NCI-H2171 (cell line): ENCODE results near the gene TMEM125.

Experiments
- DNase-seq: peaks from one replicate; lab custom pipeline; 2025; lab: John Stamatoyannopoulos, UW

The TMEM125 gene

DNA sequence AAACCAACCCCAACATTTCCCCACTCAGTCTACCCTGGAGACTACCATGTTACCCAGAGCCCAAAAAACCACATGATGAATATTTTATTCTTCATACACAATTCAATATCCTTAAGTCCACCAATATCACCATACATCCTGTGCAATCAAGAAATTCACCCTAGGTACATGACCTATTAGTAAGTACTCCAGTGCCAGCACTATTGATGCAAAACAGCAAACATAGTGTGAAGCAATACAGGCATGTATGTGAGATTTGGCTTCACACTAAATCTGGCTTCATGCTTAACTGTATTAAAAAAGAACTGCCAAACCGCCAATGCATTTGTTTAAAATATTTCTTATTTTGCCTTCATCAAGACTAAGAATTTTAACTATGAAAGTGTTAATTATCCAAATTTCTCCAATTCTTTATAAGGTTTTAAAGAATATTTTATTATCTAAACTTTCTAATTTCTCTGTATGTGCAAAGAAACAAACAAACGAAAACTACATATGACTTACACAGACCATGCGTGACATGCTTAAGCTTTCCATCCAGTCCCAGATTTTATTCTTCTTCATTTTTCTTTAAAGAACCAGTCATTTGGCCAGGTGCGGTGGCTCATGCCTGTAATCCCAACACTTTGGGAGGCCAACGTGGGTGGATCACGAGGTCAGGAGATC lies 22.4 kb upstream of the TMEM125 start:
- no peak for DNase-seq

DNA sequence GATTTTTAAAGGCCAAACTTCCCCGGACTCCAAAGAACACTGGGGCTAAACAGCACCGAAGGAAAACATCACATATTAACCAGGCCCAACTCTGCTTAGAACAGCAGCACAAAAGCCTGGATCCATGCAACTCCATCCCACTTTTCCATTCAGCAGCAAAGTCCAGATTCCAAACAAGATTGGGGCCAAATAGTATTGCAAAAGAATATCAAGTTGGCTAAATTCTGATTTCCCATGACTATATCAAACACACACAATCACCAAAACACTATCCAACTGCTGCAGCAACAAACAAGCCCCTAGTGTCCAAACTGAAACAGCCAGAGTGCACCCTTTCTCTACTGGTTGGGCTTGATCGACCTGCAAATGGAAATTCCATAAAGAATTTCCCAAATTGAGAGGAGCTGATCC lies 19.4 kb upstream of the TMEM125 start:
- DNase-seq, result no peak

DNA sequence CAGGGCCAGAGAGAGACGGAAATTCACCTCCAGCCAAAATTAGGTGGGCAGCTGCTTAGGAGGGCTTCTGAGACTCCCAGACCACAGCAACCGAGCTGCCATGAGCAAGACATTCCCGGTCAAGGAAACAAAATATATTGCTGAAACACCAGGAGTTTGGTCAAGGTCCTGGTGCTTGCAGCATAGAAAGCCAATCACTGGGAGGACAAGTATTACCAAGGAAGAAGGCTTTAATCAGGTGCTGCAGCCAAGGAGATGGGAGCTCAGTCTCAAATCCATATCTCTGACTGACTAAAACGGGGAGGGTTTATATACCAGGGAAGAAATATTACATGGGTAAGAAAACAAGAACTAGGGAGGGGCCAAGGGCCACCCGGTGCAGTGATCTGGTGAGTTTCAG lies 18.8 kb upstream of the TMEM125 start:
- no peak for DNase-seq

DNA sequence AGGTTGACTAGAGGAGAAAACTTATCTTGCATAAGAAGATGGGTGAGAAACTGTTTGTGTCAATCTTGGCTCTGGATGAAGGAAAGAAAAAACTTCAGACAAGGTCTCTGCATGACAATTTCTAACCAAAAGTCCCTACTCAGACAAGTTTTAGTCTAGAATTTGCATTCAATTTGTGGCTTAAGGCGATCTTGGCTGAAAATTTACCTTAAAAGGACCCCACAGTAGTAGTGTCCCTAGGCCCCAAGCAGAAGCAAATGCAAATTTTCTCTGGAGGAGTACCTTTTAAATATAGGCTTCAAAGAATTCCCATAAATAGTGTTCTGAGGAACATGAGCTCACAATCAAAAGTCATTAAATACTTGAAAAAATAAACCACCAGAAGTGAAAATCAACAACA lies 17.6 kb upstream of the TMEM125 start:
- DNase-seq, result no peak

DNA sequence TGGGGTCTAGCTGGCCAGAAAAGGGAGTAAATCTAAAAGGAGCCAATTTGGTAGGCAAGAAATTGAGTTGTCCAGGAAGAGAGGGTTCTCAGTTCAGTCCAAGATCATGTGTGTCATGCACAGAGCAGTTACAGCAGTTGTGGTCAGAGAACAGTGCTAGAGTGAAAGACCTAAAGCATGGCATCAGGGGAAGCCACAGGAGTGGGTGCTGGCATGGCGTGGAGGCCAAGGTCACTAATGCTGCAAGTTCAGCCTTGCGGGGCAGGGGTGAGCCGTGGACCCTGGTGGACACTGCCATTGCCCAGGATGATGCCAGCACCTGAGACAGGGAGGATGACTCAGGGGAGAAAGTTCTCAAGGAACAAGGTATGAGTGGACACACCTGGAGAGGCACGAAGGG lies 16.6 kb upstream of the TMEM125 start:
- no peak for DNase-seq

DNA sequence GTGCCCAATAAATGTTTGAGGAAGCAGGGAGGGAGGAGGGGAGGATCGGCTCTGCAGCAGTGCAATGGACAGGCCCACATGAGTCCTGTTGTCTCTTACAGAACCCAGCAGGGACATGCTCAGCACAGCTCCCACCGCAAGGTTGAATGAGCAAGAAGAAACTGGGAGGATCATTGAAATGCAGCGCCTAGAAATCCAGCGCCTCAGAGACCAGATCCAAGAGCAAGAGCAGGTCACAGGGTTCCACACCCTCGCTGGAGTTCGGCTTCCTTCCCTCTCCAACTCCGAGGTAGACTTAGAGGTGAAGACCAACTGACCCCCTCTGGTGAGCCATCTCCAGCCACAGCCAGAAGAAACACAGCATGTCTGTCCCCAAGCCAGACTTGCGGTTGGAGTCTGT lies 15.9 kb upstream of the TMEM125 start:
- no peak for DNase-seq

DNA sequence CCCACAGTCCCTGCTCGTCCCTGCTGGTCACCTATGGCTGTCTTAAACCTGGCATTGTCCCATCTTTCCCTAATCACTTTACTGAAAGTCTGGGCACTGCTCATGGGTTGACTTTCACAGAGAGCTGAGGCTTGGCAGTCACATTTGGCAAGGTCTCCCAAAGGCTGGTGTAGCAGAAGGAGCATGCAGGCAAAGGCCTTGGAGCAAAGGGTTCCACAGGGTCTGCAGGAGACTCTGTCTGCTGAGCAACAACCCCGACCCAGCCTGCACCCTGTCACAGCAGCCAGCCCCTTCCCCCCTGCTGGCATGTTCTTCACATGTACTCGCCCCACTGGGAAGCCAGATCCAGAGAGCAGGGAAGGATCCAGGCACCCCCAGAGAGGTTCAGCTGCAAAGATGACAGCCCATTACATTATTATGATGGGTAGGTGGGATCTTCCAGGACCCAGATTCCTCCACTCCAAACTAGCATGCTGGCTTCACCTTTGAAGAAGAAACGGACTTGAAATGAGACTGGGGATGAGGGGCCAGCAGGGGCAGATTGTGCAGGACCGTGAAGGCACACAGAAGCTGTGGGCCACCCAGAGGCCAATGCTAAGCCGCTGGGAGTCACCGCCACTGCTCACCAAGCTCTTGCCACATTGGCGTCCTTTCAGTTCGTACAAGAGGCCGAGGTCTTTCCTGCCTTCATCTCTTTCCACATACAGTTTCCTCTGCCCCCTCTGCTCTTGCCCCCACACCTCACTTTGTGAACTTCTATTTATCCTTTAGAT lies 14.2 kb upstream of the TMEM125 start:
- no peak for DNase-seq

DNA sequence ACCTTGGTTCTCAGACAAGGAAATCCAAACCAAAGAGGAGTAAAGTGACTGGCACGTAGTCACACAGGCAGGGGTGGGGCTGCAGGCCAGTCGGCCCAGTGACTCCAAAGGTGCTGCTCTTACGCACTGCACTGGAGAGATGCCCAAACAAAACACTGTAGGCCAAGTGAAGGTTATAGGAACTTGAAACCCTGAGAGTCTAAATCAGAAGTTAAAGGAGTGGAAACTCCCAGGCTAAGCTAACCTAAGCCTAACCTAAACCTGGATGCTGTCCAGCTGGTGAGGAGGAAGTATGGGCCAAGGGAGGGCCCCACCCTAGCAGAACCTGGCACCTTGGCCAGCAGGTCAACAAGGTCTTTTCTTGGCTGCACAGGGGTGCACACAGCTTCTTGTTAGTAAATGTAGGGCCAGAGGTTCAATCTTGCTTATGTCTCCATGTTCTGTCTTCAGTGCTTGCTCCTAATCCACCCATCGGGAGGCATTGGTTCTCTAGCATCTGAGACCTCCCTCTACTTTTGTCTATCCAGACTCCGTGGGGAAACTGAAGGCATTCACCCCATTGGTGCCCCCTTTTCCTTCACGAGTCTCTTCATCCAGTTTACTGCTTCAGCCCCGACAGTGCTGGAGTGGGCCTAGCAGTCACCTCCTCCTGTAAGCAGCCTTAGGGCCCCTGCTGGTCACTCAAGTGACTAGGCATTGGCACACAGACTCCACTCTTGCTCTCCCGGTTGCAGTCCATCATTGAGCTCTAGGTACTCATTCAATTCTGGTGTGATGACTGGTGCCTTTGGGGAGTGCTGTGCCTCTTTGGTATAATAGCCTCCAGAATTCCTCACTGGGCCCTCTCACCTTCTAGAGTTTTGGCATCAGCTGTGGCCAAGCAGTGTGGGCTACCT lies 12.9 kb upstream of the TMEM125 start:
- no peak for DNase-seq

DNA sequence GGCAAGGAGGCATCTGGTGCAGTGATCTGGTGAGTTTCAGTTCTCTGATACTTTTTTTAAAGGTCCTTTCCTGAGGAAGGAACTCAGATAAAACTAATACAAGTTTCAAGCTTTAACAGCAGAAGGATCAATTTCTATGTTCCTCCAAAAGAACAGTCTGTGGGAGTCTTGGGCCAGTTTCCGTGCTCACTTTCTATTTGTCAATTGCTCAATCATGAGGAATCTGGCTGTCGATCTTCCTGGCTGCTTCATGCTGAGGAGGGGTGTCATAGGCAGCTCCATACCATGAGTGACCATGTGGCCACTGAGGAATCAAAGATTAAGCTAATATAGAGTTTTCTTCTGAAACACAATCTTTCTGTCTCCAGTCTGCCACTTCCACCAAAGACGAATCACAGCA lies 11.4 kb upstream of the TMEM125 start:
- no peak for DNase-seq

DNA sequence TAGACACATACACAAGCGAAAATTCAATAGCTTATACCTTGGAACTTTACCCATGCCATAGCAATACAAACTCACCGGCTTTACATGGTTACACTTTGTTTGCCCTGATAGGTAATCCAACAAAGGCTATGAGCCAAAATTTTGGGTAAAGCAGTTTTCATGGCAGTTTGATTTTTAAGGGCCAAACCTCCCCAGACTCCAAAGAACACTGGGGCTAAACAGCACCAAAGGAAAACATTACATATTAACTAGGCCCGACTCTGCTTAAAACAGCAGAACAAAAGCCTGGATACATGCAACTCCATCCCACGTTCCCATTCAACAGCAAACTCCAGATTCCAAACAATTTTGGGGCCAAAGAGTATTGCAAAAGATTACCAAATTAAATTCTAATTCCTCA lies 4.4 kb upstream of the TMEM125 start:
- no peak for DNase-seq

DNA sequence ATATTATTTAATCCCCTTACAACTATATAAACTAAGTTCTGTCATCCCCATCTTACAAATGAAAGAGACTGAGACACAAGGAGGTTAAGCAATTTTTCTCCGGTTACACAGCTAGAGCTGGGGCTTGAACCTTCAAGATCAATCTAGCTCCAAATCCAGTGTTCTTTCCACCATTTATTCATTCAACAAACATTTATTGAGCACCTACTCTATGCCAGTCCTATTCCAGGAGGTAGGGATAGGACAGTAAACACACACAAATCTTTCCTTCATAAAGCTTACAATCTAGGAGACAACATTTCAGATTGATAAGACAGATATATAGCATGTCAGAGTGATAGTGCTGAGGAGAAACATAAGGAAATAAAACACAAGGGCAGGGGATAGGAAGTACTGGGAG lies 2.9 kb upstream of the TMEM125 start:
- no peak for DNase-seq

DNA sequence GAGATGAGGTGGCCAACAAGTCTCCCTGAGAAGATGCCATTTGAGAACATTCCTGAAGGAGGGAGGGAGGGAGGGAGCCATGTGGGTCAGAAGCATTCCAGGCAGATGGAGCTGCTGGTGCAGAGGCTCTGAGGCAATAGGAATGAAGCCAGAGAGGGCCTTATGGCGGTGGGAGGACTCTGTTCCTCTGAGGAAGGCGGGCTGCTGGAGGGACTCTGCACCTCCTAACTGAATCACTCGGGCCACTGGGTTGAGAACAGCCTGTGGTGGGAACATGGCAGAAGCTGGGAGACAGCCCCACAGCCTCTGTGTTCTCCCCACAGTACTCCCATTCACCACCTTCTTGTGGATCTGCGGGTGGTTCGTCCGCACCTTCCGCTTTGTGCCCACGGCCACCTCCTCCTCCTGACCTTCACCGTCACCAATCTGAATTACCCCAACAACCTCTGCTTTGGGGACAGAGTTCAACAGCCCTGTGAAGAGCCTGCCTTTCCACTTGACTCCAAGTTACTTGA lies 2.4 kb upstream of the TMEM125 start:
- DNase-seq, result no peak

DNA sequence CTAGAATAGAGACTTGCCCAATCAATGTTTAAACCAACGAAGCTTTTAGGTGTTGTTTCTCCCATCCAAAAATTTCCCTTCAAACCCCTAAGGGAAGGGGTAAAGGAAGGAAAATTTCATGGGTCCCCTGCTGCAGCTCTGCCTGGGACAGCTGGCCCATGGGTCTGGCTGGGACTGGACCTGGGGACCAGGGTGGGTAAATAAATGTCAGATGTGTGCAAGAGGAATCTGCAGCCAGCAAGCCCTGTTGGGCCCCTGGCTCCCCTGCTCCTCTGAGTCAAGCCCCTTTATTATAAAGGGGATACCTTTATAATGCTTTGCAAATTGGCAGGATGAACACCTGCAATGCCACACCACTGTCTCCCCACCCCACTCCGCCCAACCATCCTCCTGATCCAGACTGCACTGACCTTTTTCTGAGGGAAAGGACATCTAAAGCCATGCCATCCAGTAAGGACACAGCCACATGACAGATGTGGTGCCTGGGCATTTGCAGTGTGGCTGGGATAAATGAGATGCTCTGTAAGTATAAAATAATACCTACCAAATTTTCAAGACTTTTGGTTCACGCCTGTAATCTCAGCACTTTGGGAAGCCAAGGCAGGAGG lies 1.9 kb upstream of the TMEM125 start:
- no peak for DNase-seq

DNA sequence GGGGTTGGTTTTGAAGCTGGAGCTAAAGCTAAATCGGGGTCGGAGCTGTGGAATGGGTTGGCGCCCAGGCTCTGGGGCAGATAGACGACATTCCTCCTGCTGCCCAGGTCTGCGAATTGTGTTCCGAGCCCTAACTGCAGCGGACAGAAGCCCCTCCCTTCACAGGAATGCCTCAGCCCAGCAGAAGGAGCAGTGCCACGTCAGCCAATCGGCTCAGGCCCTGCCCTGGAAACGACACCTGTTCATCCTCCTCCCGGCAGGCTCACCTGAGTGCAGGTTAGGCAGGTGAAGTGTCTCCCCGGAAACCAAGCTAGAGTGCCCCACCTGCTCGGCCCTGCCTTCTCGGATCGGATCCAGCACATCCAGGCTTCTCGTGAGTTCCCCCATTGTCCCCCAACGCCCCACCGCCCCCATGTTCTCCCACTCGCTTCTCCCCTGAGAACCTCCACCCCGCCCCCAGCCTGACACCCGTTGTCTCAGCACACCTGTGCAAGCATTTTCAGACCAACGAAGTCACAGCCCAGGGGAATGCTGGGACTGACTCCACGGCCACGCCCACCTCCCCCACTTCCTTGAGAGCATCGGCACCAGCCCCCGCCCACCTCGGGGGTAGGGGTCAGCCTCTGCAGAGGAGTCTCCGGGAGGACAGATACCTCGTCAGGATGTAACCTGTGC lies 775 bp downstream of the TMEM125 start:
- peak; percentile 55 for DNase-seq

DNA sequence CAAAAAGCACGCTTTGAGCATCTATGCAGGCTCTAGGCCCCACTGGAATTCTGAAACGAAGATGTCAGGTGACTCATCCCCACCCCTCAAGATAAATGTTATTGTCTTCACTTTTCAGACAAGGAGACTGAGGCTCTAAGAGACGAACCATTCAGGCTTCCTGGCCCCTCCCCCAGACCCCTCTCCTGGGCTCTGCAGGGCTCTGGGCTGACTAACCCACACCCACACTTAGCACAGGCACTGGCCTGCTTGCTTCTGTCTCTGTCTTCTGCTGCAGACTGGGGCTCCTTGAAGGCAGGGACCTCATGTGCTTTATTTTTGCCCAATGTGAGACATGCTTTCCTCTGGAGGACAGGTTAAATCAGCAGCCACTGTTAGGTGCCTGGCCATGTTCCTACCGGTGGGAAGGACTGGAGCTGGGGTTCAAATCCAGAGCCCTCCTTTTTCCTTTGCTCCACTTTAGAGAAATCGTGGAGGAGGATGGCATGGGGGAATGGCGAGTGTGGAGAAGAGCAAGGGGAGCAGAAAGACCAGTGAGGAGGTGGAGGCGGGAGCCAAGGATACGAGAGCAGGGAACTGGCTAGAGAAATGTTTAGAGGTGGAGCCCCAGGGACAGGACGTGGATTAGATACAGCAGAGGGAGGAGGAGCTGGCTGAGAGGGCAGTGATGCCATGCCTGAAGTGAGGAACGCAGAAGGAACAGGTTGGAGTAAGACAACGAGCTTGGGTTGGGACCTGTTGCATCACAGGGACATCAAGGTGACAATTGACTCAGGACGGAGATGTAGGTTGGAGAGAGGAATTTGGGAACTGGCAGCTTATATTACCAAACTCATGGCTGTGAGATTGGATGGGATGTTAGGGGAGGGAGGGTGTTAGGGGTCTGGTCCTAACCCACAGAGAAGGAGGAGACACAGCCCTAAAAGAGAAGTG lies 1.7 kb downstream of the TMEM125 start:
- DNase-seq, result no peak

DNA sequence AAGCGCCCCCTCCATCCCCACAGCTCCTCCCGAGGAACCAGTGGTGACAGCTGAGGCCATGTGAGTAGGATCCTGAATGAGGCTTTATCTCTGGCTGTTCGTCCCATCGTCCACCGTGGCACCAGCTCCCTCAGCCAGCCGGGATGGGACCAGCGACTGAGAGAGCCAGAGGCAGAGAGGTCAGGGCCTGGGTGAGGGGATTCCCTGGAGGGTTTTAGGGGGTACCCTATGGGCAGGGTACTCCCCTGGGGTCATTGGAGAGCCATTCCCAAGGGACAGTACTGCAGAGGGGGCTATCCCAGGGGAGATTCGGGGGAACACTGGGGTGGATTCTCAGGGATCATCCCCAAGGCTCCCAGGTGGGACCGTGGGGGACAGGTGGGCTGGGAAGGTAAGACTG lies 2.4 kb downstream of the TMEM125 start:
- DNase-seq, result no peak

DNA sequence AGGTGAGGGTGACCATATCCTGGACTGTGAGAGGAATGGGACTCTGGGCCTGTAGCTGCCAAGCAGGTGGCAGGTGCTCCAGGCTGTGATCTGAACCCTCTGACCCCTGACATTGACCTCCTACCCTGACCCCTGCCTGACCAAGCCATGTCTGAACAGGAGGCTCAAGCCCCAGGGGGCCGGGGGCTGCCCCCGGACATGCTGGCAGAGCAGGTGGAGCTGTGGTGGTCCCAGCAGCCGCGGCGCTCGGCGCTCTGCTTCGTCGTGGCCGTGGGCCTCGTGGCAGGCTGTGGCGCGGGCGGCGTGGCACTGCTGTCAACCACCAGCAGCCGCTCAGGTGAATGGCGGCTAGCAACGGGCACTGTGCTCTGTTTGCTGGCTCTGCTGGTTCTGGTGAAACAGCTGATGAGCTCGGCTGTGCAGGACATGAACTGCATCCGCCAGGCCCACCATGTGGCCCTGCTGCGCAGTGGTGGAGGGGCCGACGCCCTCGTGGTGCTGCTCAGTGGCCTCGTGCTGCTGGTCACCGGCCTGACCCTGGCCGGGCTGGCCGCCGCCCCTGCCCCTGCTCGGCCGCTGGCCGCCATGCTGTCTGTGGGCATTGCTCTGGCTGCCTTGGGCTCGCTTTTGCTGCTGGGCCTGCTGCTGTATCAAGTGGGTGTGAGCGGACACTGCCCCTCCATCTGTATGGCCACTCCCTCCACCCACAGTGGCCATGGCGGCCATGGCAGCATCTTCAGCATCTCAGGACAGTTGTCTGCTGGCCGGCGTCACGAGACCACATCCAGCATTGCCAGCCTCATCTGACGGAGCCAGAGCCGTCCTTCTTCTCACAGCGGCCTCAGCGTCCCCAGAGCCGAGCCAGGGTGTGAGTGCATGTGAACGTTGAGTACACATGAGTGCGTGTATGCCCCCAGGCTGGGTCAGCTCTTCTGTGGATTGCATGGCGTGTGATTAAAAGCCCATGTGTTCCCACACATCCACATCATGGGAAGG lies 3.1 kb downstream of the TMEM125 start:
- no peak for DNase-seq

DNA sequence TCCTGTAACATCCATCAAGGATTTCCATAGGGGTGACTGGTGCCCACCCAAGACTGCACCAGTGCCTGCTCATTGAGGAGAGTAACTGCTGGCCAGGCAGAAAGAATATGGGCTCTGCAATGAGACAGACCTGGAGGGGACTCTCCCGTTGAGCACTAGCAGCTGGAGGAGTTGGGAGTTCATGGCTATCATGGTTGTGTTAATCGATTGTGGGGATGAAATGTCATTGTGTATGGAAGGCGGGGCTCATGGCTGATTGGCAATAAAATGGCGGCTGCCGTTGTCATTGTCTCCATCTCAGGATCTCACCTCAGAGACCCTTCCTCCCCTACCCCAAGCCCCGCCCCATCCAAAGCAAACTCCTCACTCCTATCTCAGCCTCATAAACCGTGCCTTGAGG lies 3.9 kb downstream of the TMEM125 start:
- DNase-seq, result no peak

DNA sequence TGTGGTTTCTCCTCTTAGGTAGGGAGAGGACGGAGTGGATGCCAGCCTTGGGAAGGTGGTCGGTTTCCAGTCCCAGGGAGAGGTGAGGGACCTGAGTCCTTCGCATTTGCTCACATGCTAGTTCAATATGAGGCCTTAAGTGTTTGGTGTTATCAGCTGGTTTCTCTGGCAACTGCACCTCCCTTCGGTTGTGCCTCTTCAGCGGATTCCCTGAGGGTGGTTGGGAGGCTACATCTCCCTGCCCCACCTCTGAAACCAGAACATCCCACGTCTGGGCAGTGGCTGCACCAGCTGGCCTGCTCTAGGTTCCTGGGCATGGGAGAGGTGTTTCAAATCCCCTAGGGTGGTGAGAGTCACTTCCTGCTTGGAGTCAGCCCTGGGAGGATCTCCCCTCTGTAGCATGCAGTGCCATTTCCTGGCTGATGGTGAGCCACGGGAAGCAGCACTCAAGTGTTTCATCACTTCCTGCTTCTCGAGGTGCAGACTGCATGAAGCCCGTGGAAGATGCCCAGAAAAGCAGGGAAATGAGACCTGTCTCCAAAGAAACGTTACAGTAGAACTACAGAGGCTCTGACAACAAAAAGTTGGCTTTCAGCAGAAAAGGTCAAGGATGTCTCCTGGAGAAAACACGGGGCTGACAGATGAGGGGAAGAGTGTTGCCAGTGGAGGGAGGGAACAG lies 4.5 kb downstream of the TMEM125 start:
- no peak for DNase-seq
